Ishikawa (cell line): ENCODE measurements around the gene NHLRC4.

Experiments
- CEBPB ChIP-seq: IDR thresholded peaks from 2 replicates; pipeline ENCODE4 v1.6.1; 2012
- CREB1 ChIP-seq: IDR thresholded peaks from 2 replicates; pipeline ENCODE4 v1.6.1; 2012; ENCODE audit warnings: low read depth
- EGR1 ChIP-seq: IDR thresholded peaks from 2 replicates; pipeline ENCODE4 v1.6.1; 2012
- EP300 ChIP-seq: IDR thresholded peaks from 2 replicates; pipeline ENCODE4 v1.6.1; 2012; ENCODE audit warnings: borderline replicate concordance
- FOXM1 ChIP-seq: IDR thresholded peaks from 2 replicates; pipeline ENCODE4 v1.6.1; 2012; ENCODE audit warnings: low read depth, borderline replicate concordance
- MAX ChIP-seq: IDR thresholded peaks from 2 replicates; pipeline ENCODE4 v1.6.1; 2012
- NFIC ChIP-seq: IDR thresholded peaks from 2 replicates; pipeline ENCODE4 v1.6.1; 2012
- RAD21 ChIP-seq: IDR thresholded peaks from 2 replicates; pipeline ENCODE4 v1.6.1; 2012; ENCODE audit warnings: low read depth
- REST ChIP-seq: IDR thresholded peaks from 2 replicates; pipeline ENCODE4 v1.6.1; 2012; ENCODE audit warnings: low read depth, mild to moderate bottlenecking
- TAF1 ChIP-seq: IDR thresholded peaks from 2 replicates; pipeline ENCODE4 v1.6.1; 2012; ENCODE audit warnings: low read depth, mild to moderate bottlenecking
- TCF12 ChIP-seq: IDR thresholded peaks from 2 replicates; pipeline ENCODE4 v1.6.1; 2012; ENCODE audit warnings: low read depth
- TEAD4 ChIP-seq: IDR thresholded peaks from 2 replicates; pipeline ENCODE4 v1.6.1; 2012
- USF1 ChIP-seq: IDR thresholded peaks from 2 replicates; pipeline ENCODE4 v1.6.1; 2012
- YY1 ChIP-seq: IDR thresholded peaks from 2 replicates; pipeline ENCODE4 v1.6.1; 2012; ENCODE audit warnings: low read depth
- ZBTB7A ChIP-seq: IDR thresholded peaks from 2 replicates; pipeline ENCODE4 v1.6.1; 2012; ENCODE audit warnings: low read depth

Gene NHLRC4

GRCh38 chr16:530111-530817, 36.5 kb upstream of the NHLRC4 start:
- TF ChIP-seq MAX (0 out of 2 replicates have a peak, but pooled peaks have one; percentile 21), EP300 (0 out of 2 replicates have a peak, but pooled peaks have one; percentile 30), ZBTB7A (peak; percentile 10; the same call in 1 of the 2 replicates), CEBPB (no peak), YY1 (no peak), TAF1 (no peak), TEAD4 (0 out of 2 replicates have a peak, but pooled peaks have one; percentile 21), USF1 (peak; percentile 16; the same call in 1 of the 2 replicates), FOXM1 (no peak), NFIC (peak; percentile 46), CREB1 (no peak), REST (no peak)

GRCh38 chr16:531494-532125, 35.2 kb upstream of the NHLRC4 start:
- no peak for TF ChIP-seq ZBTB7A
- TF ChIP-seq REST, result no peak
- no peak for TF ChIP-seq YY1
- no peak for TF ChIP-seq CEBPB
- no peak for TF ChIP-seq EGR1
- TF ChIP-seq FOXM1, result no peak

GRCh38 chr16:533391-534123, 33.2 kb upstream of the NHLRC4 start:
- no peak for TF ChIP-seq RAD21
- TF ChIP-seq CREB1, result no peak
- TF ChIP-seq YY1, result no peak
- TF ChIP-seq EGR1, result no peak
- TF ChIP-seq CEBPB, result no peak
- no peak for TF ChIP-seq FOXM1
- no peak for TF ChIP-seq USF1
- TF ChIP-seq REST, result no peak
- TF ChIP-seq MAX, result no peak
- no peak for TF ChIP-seq ZBTB7A
- no peak for TF ChIP-seq EP300
- no peak for TF ChIP-seq NFIC
- TF ChIP-seq TCF12, result no peak
- TF ChIP-seq TAF1, result no peak
